HG03196 (cell line): Measurements from ENCODE around the gene TUBB4B.
A peak's percentile ranks its signal among the peaks of the same experiment; 100 is the strongest.

ENCODE experiments used
- ATAC-seq: cut with Tn5 transposase; IDR thresholded peaks from one replicate; pipeline ENCODE4 v1.9.1; 2021; ENCODE audit not compliant: unreplicated experiment

The TUBB4B gene

GRCh38 chr9:137267933-137268355 lies 26.9 kb downstream of the TUBB4B start:
- no peak for ATAC-seq

DNA sequence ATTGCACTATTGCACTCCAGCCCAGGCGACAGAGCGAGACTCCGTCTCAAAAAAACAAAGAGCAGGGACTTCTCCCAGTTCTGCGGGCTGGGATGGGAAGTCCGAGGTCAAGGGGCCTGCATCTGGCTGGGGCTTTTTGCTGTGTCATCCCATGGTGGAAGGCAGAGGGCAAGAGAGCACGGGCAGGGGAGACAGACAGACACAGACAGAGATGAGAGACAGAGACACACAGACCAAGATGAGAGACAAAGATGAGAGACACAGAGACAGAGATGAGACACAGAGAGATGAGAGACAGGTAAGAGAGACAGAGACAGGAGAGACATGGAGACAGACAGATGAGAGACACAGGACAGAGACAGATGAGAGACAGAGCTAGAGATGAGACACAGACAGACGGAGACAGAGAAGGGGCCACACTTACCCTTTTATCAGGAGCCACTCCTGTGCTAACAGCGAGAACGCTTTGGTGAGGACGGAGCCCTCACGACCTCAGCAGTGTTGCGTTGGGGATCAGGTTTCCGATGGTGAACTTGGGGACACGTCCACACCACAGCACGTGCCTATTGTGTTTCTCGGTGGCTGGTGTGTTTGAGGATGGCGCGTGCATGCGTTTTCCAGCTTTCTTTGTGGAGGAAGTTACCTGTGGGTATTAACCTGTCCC lies 27.6 kb downstream of the TUBB4B start:
- no peak for ATAC-seq

DNA sequence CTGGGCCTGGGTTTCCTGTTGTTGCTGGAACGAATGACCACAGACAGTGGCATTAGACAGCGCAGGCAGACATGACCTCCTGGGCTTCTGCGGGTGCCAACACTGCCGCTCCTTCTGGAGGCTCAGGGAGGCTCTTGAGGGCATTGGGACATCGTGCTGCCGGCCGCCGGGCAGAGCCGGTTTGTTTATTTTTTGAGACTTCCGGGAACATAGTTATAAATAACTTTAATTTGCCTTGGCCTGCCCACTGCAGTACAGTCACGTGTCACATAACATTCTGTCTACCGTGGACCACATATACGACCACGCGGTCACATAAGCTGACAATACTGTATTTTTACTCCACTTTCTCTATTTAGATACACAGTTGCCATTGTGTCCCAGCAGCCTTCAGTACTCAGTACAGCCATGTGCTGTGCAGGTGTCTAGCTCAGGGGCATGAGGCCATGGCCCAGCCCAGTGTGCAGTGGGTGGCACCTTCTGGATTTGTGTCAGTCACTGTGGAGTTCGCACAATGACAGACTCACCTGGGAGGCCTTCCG lies 28.2 kb downstream of the TUBB4B start:
- no peak for ATAC-seq

- no peak for ATAC-seq
These were observed 30.0 kb downstream of the TUBB4B start for GRCh38 chr9:137270929-137271695.

- no peak for ATAC-seq
These were observed 30.6 kb downstream of the TUBB4B start for GRCh38 chr9:137271696-137272076.

DNA sequence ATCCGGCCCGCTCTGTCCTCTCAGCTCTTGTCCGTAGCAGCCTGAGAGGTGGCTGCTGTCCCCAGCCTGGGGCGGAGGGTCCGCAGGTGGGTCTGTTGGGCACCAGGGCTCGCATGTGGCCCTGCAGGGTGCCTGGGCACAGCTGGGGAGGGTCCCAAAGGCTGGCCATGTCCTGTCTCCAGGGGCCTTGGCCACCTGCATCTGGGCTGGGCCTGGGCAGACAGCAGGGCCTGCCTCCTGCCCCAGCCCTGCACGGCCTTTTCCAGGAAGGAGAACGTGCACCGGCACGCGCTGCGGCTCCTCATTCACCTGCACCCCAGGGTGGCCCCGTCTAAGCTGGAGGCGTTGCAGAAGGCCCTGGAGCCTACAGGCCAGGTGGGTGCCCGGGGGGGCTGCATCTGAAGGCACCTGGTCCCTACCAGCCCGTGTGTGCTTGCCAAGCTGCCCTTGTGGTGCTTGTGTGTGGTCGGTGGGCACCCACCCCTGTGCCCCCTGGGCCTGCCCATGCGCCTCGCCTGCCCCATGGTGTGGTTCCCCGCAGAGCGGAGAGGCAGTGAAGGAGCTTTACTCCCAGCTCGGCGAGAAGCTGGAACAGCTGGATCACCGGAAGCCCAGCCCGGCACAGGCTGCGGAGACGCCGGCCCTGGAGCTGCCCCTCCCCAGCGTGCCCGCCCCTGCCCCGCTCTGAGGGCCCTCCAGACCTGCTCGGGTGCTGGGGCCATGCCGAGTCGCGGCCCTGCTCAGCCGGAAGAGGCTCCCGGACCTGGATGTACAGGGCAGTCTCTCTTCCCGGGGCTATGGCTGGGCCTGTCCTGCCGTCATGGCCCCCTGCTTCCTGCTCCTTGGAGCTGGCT lies 31.4 kb downstream of the TUBB4B start:
- no peak for ATAC-seq

GRCh38 chr9:137273095-137273490 lies 32.0 kb downstream of the TUBB4B start:
- no peak for ATAC-seq

- no peak for ATAC-seq
These were observed 32.7 kb downstream of the TUBB4B start for GRCh38 chr9:137273611-137274320.

DNA sequence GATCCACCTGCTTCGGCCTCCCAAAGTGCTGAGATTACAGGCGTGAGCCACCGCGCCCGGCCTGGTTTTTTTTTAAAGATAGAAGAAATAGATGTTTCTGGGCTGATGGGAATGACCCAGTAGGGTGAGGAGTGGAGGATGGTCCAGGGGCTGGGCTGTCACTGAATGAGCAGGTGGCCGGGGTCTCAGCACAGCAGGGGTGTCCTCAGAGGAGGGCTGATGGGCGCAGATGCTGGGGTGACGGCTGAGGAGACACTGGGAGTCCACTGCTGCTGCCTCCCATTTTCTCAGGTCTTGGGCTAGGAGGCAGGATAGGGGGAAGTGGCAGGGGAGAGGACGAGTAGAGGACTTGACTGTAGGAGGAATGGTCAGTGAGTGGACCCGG lies 34.1 kb downstream of the TUBB4B start:
- ATAC-seq: no peak

DNA sequence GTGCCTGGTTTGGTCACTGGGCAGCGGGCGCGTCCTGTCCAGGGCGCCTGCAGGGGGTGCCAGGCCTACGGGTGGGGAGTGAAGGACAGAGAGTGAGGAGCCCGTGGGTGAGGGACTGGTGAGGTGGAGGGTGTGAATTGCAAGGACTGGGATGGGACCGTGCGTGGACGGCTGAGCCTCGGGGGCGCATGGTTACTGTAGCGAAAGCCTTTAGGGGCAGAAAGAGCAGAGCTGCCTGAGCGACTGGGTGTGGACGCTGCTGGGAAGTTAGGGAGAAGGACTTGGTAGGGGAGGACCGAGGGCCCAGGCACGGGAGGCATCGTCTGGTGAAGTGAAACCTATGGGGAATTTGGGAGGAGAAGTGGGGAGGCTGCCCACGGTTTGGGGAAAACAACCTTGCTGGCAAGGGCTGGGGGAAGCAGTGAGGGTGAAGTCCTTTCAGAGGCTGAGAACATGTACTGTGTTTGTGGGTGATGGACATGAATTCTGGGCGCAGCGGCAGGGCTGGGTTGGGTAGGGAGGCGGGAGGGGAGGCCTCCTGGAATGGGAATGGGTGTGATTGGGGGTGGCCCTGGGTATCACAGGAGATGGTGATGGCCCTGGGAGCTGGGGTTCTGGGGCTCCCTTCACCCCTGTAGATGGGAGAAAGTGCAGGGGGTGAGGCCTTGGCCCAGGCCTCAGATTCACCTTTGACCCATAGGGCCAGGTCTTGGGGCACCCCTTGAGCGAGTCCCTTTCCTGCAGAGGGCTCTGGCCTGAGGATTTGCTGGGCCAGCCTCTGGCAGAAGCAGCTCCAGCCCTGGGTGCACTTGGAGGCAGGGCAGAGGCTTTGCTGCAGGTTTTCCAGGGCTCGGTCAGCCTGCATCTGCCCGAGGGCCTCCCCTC lies 34.7 kb downstream of the TUBB4B start:
- ATAC-seq: no peak

DNA sequence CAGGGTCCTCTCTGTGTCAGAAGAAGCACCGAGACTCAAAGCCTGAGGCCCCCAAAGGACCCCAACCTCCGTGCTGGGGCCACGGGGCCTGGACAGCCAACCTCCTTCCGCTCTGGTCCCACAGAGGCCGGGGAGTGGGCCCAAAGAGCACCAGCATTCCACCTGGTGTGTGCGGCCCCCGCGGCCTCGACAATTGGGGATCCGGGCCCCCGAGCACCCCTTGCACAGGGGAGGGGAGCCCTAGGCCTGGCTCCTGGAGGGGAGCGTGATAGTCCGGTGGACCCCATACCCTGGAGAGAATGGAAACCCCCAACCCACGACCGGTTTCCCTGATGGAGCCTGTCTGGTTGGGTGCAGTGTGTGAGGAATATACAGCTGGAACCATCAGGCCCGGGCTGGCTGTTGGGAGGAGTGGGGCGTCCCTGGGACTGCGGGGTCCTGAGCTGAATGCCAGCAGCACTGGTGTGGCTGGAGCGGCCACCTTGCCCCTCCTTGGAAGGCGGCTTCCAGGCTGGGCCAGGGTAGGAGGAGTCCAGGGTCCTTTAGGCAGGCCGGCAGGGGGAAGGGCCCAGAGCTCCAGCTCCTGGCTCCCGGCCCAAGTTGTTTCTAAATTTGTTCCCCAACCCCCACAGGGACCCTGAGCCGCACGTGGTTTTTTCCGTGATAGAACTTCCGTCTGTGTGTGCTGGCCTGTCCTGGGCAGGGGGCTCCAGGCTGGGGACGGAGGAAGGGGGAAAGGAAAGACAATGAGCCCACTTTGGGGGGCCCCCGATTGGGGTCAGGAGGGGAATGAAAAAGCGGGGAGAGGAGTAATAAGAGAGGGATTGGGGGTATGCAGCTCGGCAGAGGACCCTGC lies 35.6 kb downstream of the TUBB4B start:
- no peak for ATAC-seq

DNA sequence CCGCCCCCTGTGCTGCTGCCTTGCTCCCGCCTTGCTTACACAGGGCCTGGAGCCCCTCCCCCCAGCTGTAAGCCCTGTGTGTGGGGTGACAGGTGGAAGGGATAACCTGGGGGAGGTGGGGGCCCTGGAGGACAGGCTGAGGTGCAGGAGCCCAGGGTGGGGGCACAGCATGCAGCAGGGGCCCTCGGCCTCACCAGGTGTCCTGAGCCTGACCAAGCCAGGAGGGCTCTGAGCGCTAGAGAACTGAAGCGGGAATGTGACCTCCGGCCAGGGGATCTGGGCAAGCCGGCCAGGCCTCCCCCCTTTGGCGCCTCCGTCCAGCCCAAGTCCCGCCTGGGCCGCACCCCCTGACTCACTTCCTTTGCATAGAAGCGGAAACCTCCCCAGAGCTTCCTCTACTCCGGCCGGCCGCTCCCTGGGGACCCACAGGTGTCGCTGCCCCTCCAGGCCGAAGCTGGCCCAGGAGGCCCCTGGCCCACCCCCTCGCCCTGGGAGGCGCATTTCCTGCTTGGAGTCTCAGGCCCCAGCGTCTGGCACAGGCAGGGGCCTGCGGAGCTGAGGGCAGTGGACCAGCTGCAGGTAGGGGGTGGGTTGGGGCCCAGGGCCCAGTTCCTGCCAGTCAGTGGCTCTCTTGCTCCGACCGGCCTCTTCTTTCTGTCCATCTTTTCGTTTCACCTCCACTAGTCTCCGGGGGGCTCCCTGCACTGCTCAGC lies 36.4 kb downstream of the TUBB4B start, which contains the start of gene TOR4A:
TSS of gene TOR4A (plus strand) at position 398 of the 713 bp plus-strand sequence. CDS start 964 bp downstream, outside the sequence.
- peak; percentile 66 for ATAC-seq

- ATAC-seq: no peak
These were observed 37.1 kb downstream of the TUBB4B start for GRCh38 chr9:137278061-137278701.

GRCh38 chr9:137278721-137279711 lies 37.9 kb downstream of the TUBB4B start:
- ATAC-seq: no peak

DNA sequence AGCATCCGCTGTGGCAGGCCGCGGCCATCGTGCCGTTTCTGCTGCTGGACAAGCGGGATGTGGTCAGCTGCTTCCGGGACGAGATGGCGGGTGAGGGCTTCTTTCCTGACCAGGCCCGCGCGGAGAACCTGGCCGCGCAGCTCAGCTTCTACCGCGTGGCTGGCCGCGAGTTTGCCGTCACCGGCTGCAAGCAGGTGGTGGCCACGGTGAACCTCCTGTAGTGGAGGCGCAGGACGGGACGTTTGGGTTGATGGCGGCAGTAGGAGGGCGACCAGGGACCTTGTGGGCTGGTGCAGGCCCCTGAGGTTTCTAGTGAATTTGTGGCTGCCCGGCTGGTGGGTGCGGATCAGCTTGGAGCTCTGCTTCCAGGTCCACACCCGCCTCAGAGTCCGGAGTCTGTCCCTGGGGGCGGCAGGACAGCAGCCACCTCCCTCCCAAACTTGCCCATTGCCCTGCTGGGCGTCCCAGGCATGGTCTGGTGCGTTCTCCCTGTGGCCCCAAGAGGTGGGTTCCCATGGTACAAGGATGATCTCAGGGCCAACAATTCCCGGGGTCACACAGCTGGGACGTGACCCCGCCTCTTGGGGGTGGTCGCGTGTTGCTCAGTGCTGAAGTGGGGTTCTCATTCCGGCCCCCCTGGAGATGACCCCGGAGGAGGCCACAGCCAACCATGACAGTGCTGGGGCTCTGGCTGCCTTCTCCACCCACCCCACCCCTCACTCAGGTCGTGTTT lies 38.8 kb downstream of the TUBB4B start:
- ATAC-seq: no peak
